Parathyroid adenoma (tissue), 2 donors: ENCODE results near the gene SLC6A5.

Experiments
- H2AFZ ChIP-seq: fragments of 300-600 bp; sonication (generic); one replicate; pipeline ENCODE4 v1.7.0; 2017; ENCODE audit warnings: antibody characterized with exemption, mild to moderate bottlenecking
- H3K27ac ChIP-seq: fragments of 300-600 bp; sonication (generic); one replicate; pipeline ENCODE4 v1.7.0; 2017
- H3K27me3 ChIP-seq: fragments of 300-600 bp; sonication (generic); one replicate; pipeline ENCODE4 v1.7.0; 2017; ENCODE audit warnings: low read length; ENCODE audit not compliant: control insufficient read depth, insufficient read depth
- H3K36me3 ChIP-seq: fragments of 300-600 bp; sonication (generic); one replicate; pipeline ENCODE4 v1.7.0; 2017; ENCODE audit warnings: low read length; ENCODE audit not compliant: control insufficient read depth, insufficient read depth
- H3K4me1 ChIP-seq: fragments of 300-600 bp; sonication (generic); one replicate; pipeline ENCODE4 v1.7.0; 2017; ENCODE audit warnings: control low read depth
- H3K4me2 ChIP-seq: fragments of 300-600 bp; sonication (generic); one replicate; pipeline ENCODE4 v1.7.0; 2017; ENCODE audit warnings: low read length
- H3K4me3 ChIP-seq: fragments of 300-600 bp; sonication (generic); one replicate; pipeline ENCODE4 v1.7.0; 2017; ENCODE audit warnings: low read depth, low read length
- H3K79me2 ChIP-seq: fragments of 300-600 bp; sonication (generic); one replicate; pipeline ENCODE4 v1.7.0; 2017; ENCODE audit warnings: control low read depth
- H3K9ac ChIP-seq: fragments of 300-600 bp; sonication (generic); one replicate; pipeline ENCODE4 v1.7.0; 2017; ENCODE audit warnings: mild to moderate bottlenecking
- H3K9me3 ChIP-seq: fragments of 300-600 bp; sonication (generic); one replicate; pipeline ENCODE4 v1.7.0; 2017; ENCODE audit warnings: low read length; ENCODE audit not compliant: control insufficient read depth
- TF ChIP-seq, protein P1 (sequence below): fragments of 300-600 bp; sonication (generic); IDR thresholded peaks from one replicate; pipeline ENCODE4 v1.7.0; 2017; ENCODE audit warnings: antibody characterized with exemption, mild to moderate bottlenecking
- donor health status: primary hyperparathyroidism.

SLC6A5 gene

DNA sequence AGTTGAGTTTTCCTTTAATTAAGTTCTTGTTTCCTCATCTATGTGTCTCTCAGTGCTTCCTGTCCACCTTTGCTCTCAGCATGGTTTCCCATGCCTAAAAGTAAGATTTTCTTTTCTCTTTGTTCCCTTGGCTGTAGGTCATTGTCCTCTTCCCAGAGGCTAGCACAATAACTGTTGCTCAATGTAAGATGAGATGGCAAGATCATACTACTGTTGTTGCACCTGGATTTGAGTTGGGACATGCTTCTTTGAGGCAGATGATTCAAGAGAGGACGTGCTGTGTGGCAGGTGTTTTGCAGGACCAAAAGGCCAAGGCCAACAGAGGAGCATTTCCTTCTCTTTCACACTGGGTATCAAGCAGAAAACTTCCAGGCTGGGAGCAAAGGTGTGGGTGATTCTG lies 58.7 kb downstream of the SLC6A5 start:
- Histone ChIP-seq H3K4me1 (no peaks in the 10 kb centered on the region), H3K36me3 (no peaks in the 10 kb centered on the region), H2AFZ (no peak overlapping the region), H3K4me3 (no peak overlapping the region), H3K9me3 (no peaks in the 10 kb centered on the region), H3K9ac (no peak overlapping the region), H3K79me2 (no peaks in the 10 kb centered on the region), H3K27ac (no peak overlapping the region), H3K4me2 (no peak overlapping the region), H3K27me3 (no peaks in the 10 kb centered on the region)
- TF ChIP-seq, protein P1, sequence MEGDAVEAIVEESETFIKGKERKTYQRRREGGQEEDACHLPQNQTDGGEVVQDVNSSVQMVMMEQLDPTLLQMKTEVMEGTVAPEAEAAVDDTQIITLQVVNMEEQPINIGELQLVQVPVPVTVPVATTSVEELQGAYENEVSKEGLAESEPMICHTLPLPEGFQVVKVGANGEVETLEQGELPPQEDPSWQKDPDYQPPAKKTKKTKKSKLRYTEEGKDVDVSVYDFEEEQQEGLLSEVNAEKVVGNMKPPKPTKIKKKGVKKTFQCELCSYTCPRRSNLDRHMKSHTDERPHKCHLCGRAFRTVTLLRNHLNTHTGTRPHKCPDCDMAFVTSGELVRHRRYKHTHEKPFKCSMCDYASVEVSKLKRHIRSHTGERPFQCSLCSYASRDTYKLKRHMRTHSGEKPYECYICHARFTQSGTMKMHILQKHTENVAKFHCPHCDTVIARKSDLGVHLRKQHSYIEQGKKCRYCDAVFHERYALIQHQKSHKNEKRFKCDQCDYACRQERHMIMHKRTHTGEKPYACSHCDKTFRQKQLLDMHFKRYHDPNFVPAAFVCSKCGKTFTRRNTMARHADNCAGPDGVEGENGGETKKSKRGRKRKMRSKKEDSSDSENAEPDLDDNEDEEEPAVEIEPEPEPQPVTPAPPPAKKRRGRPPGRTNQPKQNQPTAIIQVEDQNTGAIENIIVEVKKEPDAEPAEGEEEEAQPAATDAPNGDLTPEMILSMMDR: no peak

DNA sequence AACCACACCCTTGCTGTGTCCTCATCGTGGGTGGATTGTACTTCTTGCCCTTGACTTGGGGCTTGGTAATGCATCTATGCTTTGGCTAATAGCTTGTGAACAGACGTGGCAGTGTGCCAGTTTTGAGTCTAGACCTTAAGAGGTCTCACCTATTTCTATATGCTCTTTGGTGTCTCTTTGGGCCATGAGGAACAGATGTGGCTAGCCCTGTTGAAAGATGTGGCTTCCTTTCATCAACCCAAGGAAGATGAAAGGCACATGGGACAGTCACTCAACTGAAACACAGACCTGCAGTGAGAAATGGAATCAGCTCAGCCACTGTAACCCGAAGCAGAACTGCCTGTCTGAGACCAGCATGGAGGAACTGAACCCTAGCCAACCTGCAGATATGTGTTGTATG lies 62.0 kb downstream of the SLC6A5 start:
- H2AFZ ChIP-seq: no peak overlapping the region
- H3K9ac ChIP-seq: no peak overlapping the region
- TF ChIP-seq, protein P1: no peak
- H3K4me2 ChIP-seq: no peak overlapping the region
- no peak overlapping the region for H3K4me3 ChIP-seq
- H3K79me2 ChIP-seq: no peaks in the 10 kb centered on the region
- no peak overlapping the region for H3K27ac ChIP-seq
- H3K4me1 ChIP-seq: no peaks in the 10 kb centered on the region
- H3K27me3 ChIP-seq: no peaks in the 10 kb centered on the region
- H3K36me3 ChIP-seq: no peaks in the 10 kb centered on the region
- H3K9me3 ChIP-seq: no peaks in the 10 kb centered on the region

DNA sequence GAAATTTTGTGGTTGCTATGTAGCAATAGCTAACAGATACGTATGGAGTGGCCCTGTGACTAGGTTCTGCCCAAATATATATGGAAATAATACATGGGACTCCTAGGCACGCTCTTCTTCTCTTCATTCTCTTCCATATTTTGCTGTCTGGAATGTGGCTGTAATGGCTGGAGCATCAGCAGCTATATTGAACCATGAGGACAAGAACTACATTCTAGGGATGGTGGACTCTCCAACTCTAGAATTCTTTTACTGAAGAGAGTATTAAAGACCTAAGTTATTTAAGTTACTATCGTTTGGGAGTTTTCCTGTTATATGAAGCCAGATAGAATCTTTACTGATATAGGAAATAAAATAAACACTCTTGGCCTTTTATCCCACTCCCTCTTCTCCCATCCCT lies 62.4 kb downstream of the SLC6A5 start:
- H3K4me3 ChIP-seq: no peak overlapping the region
- no peaks in the 10 kb centered on the region for H3K36me3 ChIP-seq
- no peak overlapping the region for H3K9ac ChIP-seq
- no peaks in the 10 kb centered on the region for H3K79me2 ChIP-seq
- TF ChIP-seq, protein P1: no peak
- H3K9me3 ChIP-seq: no peaks in the 10 kb centered on the region
- no peaks in the 10 kb centered on the region for H3K4me1 ChIP-seq
- H3K4me2 ChIP-seq: no peak overlapping the region
- no peak overlapping the region for H3K27ac ChIP-seq
- no peak overlapping the region for H2AFZ ChIP-seq
- H3K27me3 ChIP-seq: no peaks in the 10 kb centered on the region

DNA sequence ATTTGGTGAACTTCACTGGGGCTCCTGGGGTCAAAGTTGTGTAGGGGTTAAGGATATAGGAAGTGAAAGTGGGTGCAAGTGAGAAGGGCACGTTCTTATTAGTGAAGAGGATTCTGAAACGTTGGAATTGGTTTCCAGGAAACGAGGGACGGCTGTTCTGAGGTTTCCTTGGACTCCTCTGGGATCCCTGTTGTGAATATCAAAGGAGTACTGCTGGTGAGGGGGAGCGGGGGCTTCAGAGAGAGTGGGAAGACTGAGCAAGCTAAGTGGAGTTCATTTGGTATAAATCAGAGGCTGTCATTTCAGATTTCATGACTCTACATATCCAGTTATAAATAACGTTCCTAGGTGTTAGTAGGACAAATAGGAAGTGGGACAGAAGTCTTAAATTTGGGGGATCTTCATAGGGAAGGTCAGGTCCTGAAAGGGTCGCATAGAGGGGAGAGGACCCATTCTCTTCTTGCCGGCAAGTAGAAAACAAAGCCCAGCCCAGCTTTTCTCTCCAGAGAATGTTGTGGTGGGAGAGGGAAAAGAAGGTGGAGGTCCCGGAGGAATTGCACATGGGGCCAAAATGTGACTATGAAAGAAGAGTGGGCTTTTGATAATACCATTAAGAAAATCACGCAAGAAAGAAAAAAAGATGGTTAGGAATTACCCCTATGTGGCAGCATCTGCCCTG lies 68.9 kb downstream of the SLC6A5 start:
- Histone ChIP-seq H3K4me2 (no peak overlapping the region), H3K4me1 (no peaks in the 10 kb centered on the region), H2AFZ (no peak overlapping the region), H3K27me3 (no peaks in the 10 kb centered on the region), H3K79me2 (no peaks in the 10 kb centered on the region), H3K9ac (no peak overlapping the region), H3K36me3 (no peaks in the 10 kb centered on the region), H3K27ac (no peak overlapping the region), H3K4me3 (no peak overlapping the region), H3K9me3 (no peaks in the 10 kb centered on the region)
- TF ChIP-seq, protein P1: no peak
